ENCODE data around the gene GLB1L2. TPM values are rescaled to one million over a fixed set of nuclear protein-coding genes. Genes with fewer than 3 reads are reported as not detected.

The GLB1L2 gene
- total RNA-seq, 2 experiments from 2014 or later: 2.1 to 2.5 TPM

DNA sequence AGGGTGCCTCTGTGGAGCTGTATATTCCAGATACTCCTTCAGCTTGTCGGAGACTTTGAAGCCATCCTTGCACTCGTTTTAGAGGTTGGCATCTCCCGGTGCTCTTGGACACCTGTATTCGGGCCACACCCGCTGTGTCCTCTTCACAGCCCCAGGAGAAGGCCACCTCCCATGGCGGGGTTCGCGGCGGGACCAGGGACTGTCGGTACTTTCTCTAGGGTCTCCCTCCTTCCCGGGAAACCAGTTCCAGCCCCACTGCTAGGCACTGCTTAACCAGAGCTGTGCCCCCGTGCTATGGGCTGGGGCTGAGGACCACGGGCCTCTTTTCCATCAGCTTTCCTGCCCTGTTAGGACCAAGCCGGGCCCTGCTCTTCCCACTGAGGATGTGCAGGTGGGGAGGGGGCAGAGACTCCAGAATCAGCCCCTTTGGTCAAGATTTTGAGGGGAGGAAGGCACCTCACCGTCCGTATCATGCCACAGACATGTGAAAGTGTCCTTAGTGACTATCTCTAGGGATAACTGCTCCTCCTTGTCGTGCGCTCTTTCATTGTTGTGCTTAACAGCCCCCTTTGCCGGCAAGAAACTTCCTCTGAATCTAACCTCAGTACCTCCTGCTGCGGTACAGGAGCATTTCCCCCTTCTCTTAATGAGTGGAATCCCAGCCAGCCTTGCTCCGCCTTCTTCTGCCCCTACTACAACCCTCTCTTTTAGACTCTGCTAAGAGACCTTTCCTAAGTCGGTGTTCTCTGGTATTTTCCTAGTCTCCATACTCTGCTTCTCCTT, 81.4 kb downstream of the GLB1L2 start:
- Mint-ChIP-seq H3K36me3 (ENCODE audit: low read depth) (no peaks in the 10 kb centered on the region), H3K27me3 (peaks cover 76% of the 10 kb centered on the region), H3K27ac (no peak overlapping the region), H3K9me3 (no peaks in the 10 kb centered on the region), H3K4me3 (peak overlapping the region; percentile 67), H3K4me1 (peaks cover 19% of the 10 kb centered on the region)
- POLR2A ChIA-PET: interaction anchor here (0.7 to 1.9 kb wide), 2 partner anchors 15 to 26 kb away, joined by 3 to 9 read pairs; no protein-coding TSS in a partner anchor
- CTCF ChIA-PET: interaction anchor here (0.7 to 1.4 kb wide), 2 partner anchors 26 to 54 kb away, joined by 3 read pairs; no protein-coding TSS in a partner anchor
- no peak for DNase-seq

DNA sequence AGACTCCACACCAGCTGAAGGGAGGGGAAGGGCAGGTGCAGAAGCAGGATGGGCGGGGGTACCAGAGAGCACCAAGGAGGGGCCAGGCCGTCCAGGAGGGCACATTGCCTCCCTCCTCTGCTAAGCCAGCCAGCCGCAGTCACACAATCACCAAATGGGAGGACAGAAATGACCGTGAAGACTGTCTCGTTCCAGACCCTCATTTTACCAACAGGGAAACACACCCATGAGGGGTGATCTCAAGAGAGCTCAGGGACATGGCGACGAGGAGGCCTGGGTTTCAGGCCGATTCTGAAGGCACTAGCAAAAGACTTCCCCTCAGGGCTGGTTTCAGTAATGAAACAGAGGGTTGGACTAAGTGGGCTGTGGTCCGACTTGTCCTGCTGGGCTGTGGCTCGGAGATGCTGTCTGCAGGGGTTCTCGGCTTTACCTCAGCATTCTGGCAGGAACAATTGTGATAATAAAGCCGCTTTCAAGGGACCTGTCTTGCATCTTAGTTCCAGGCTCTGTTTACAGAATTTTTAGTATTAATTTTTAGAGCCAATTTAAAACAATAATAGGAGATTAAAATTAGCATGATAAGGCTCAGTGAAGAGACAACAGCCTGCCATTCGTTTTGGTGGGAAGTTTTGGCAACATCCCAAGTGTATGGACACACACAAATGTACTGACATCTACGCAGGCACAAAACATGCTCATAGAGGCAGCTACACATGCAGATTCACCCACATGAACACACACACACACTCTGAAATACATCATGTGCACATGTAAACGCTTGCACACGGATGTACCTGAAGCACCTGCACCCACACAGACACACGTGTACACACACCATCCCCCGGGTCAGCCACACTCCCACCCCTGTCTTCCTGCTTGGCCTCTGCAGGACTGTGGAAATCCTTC, 82.3 kb downstream of the GLB1L2 start:
- Mint-ChIP-seq H3K36me3 (ENCODE audit: low read depth) (no peaks in the 10 kb centered on the region), H3K9me3 (no peaks in the 10 kb centered on the region), H3K27me3 (peaks cover 76% of the 10 kb centered on the region), H3K4me3 (peak overlapping the region; percentile 67), H3K4me1 (peaks cover 19% of the 10 kb centered on the region), H3K27ac (no peak overlapping the region)
- CTCF ChIA-PET: no interaction called here
- no peak for DNase-seq
- POLR2A ChIA-PET: no interaction called here

- H3K27ac Mint-ChIP-seq: no peak overlapping the region
- CTCF ChIA-PET: no interaction called here
These were observed 83.3 kb downstream of the GLB1L2 start for GRCh38 chr11:134414766-134415765.

GRCh38 chr11:134416726-134417125, 84.9 kb downstream of the GLB1L2 start:
- H3K4me3 Mint-ChIP-seq: no peak overlapping the region
- peaks cover 8% of the 10 kb centered on the region for H3K4me1 Mint-ChIP-seq
- POLR2A ChIA-PET: no interaction called here
- peaks cover 59% of the 10 kb centered on the region for H3K27me3 Mint-ChIP-seq
- CTCF ChIA-PET: no interaction called here
- DNase-seq: no peak
- H3K36me3 Mint-ChIP-seq (ENCODE audit: low read depth): no peaks in the 10 kb centered on the region
- no peaks in the 10 kb centered on the region for H3K9me3 Mint-ChIP-seq
- no peak overlapping the region for H3K27ac Mint-ChIP-seq

More at GRCh38 chr11:134414766-134415765, 83.3 kb downstream of the GLB1L2 start:
- no peak for DNase-seq
- Mint-ChIP-seq H3K27me3 (peaks cover 71% of the 10 kb centered on the region), H3K9me3 (no peaks in the 10 kb centered on the region), H3K36me3 (ENCODE audit: low read depth) (no peaks in the 10 kb centered on the region), H3K4me3 (no peak overlapping the region), H3K4me1 (peaks cover 17% of the 10 kb centered on the region)
- POLR2A ChIA-PET: interaction anchor here (1.0 kb wide), 1 partner anchor 28 kb away, joined by 3 read pairs; no protein-coding TSS in a partner anchor

DNA sequence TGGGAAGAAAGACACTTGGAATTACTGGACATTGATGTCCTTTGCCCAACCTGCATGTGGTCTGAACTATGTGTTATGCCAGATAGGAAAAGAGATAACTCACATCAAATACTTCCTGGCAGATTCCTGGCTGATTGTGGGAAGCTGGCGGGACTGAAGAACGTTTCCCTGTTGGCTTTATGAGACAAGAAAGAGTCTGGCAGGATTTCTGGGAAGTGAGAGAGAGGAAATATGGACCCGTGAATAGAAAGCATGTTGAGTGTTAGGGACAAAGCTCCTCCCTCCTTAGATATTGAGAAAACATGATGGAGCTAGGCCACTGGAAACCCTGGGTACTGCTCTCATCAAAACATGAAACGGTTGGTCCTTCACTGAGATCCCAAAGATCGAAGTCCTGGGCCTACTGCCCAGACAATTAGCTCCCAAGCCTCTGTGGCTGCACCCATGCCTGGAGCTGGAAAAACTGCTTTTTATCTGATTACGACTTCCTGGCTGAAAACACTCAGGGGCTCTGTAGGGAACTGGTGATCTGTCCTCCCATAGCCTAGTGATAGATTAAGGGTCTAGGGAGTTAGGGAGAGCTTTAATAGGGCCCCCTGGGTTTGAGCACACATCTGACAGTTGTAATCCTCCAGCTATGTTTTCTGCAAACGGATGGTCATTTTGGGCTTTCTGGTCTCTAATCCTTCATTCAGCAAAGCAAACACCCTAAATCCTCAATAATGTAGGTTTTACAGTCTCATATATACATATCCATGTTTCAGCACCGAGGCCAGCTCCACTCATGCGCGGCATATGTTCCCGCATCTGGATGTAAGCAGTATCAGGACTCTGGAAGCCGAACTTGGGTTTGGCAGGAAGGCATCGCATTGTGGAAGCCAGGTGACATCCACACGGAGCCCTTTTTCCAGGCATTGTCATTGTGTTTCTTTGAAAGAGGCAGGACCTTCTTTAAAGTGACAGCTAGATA, 86.4 kb downstream of the GLB1L2 start:
- ChIA-PET CTCF (no interaction called here), POLR2A (no interaction called here)
- H3K27me3 Mint-ChIP-seq: peaks cover 58% of the 10 kb centered on the region
- no peaks in the 10 kb centered on the region for H3K36me3 Mint-ChIP-seq (ENCODE audit: low read depth)
- peaks cover 6% of the 10 kb centered on the region for H3K4me1 Mint-ChIP-seq
- no peak overlapping the region for H3K27ac Mint-ChIP-seq
- no peak overlapping the region for H3K4me3 Mint-ChIP-seq
- no peak for DNase-seq
- H3K9me3 Mint-ChIP-seq: no peaks in the 10 kb centered on the region

DNA sequence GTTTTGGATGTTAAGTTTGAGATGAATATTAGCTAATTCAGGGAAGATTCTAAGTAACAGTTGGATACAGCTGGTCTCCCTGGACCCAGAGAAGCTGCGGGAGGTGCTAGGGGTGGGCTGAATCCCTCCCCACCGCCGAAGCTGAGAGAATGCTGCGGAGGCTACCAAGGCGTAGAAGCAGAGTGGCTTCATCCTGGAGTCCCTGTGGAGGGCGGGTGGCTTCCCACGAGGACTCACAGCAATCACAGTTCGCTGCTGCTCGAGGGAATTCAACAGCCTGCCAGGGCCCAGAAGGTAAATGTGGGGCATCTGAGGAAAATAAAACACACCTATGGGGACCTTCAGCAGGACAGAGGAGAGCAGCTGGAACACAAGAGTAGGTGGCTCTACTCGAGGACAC, 91.3 kb downstream of the GLB1L2 start:
- CTCF ChIA-PET: no interaction called here
- Mint-ChIP-seq H3K9me3 (no peaks in the 10 kb centered on the region), H3K36me3 (ENCODE audit: low read depth) (no peaks in the 10 kb centered on the region), H3K4me1 (no peaks in the 10 kb centered on the region), H3K27ac (no peak overlapping the region), H3K4me3 (no peak overlapping the region), H3K27me3 (peaks cover 22% of the 10 kb centered on the region)
- DNase-seq: no peak
- POLR2A ChIA-PET: interaction anchor here (0.9 to 1.3 kb wide), 2 partner anchors 26 to 36 kb away, joined by 3 read pairs; no protein-coding TSS in a partner anchor

DNA sequence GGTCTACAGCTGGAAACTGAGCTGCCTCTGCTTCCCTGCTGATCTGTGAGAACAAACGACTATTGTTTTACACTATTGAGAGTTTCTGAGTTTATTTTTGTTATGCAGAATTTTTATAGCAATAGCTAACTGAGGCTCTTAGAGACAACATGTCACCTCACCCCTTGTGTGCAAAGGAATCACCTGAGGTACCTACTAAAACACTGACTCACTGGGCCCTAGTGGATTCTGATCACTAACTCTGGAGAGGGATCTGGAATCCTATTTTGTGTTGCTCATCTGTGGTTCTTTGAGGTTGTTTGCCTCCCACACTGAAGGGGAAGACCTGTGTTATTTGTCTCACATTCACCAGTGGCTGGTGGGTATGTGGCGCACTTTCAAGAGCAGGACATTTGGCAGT, 93.6 kb downstream of the GLB1L2 start:
- H3K9me3 Mint-ChIP-seq: no peaks in the 10 kb centered on the region
- ChIA-PET CTCF (no interaction called here), POLR2A (no interaction called here)
- H3K36me3 Mint-ChIP-seq (ENCODE audit: low read depth): no peaks in the 10 kb centered on the region
- H3K4me1 Mint-ChIP-seq: no peaks in the 10 kb centered on the region
- no peak for DNase-seq
- H3K27ac Mint-ChIP-seq: no peak overlapping the region
- no peak overlapping the region for H3K4me3 Mint-ChIP-seq
- peaks cover 28% of the 10 kb centered on the region for H3K27me3 Mint-ChIP-seq

Other genes with a start within 250 kb of the GLB1L2 start
- gene NCAPD3, start 108.0 kb upstream of the GLB1L2 start, total RNA-seq: 10 to 100 TPM; 94.4 to 97.2 TPM
- gene VPS26B, start 107.3 kb upstream of the GLB1L2 start, total RNA-seq: 10 to 100 TPM; 60.4 to 63.9 TPM
- gene THYN1, start 78.6 kb upstream of the GLB1L2 start, total RNA-seq: 10 to 100 TPM; 61.5 to 67.0 TPM
- 10 to 100 TPM; 21.8 to 23.3 TPM for gene ACAD8, start 78.4 kb upstream of the GLB1L2 start, total RNA-seq
- 1 to 10 TPM; 6.9 TPM for gene GLB1L3, start 55.6 kb upstream of the GLB1L2 start, total RNA-seq
- 10 to 100 TPM; 10.5 to 11.0 TPM for gene B3GAT1, start 80.3 kb downstream of the GLB1L2 start, total RNA-seq

Measured in activated CD4-positive, alpha-beta memory T cell treated with anti-CD3 and anti-CD28 coated beads, Interleukin-2, amount 10 ng/mL, durations not matched to agents 7 days and 5 days (primary cell).